HUES6 (cell line): ENCODE measurements around the gene SHKBP1.
"Not testable (repeated sequence)": the region's sequence is repeated elsewhere in the genome, so short reads cannot be mapped to it uniquely, and the experiment has no call there.

ENCODE experiments used
- H3K27ac ChIP-seq: 2 replicates; pipeline ENCODE4 v1.7.0; 2013; ENCODE audit warnings: low read depth, mild to moderate bottlenecking, low read length, inconsistent platforms
- H3K27me3 ChIP-seq: 2 replicates; pipeline ENCODE4 v1.6.1; 2013; ENCODE audit warnings: low read length; ENCODE audit not compliant: control insufficient read depth, insufficient read depth
- H3K36me3 ChIP-seq: 2 replicates; pipeline ENCODE4 v1.6.1; 2013; ENCODE audit warnings: low read length; ENCODE audit not compliant: control insufficient read depth, insufficient read depth
- H3K4me1 ChIP-seq: 2 replicates; pipeline ENCODE4 v1.6.1; 2013; ENCODE audit warnings: low read length; ENCODE audit not compliant: control insufficient read depth, insufficient read depth
- H3K4me3 ChIP-seq: 2 replicates; pipeline ENCODE4 v1.5.1; 2013; ENCODE audit warnings: low read depth, low read length
- H3K9ac ChIP-seq: one replicate; pipeline ENCODE4 v1.6.1; 2013; ENCODE audit warnings: mild to moderate bottlenecking, low read length
- H3K9me3 ChIP-seq: 2 replicates; pipeline ENCODE4 v1.6.1; 2013; ENCODE audit warnings: low read depth, low read length; ENCODE audit not compliant: control insufficient read depth, insufficient read depth

The SHKBP1 gene

GRCh38 chr19:40543029-40543597 is 33.6 kb upstream of the SHKBP1 start:
- Histone ChIP-seq H3K27ac (no peak overlapping the region), H3K4me3 (no peak overlapping the region), H3K9ac (no peak overlapping the region), H3K4me1 (no peaks in the 10 kb centered on the region), H3K9me3 (0 out of 2 replicates have a peak, but pooled peaks cover 3% of the 10 kb centered on the region), H3K27me3 (peaks cover 6% of the 10 kb centered on the region), H3K36me3 (no peaks in the 10 kb centered on the region)

- not testable (repeated sequence) for H3K4me1 ChIP-seq, H3K4me3 ChIP-seq, H3K9me3 ChIP-seq, H3K27ac ChIP-seq, H3K36me3 ChIP-seq, H3K9ac ChIP-seq
- H3K27me3 ChIP-seq: peaks cover 33% of the 10 kb centered on the region
These were observed 30.4 kb upstream of the SHKBP1 start for GRCh38 chr19:40546153-40546841.

- not testable (repeated sequence) for H3K4me1 ChIP-seq, H3K27ac ChIP-seq, H3K4me3 ChIP-seq, H3K9ac ChIP-seq, H3K36me3 ChIP-seq, H3K9me3 ChIP-seq
- H3K27me3 ChIP-seq: peaks cover 33% of the 10 kb centered on the region
These were observed 29.5 kb upstream of the SHKBP1 start for GRCh38 chr19:40547190-40547589.

GRCh38 chr19:40547836-40548235 is 28.8 kb upstream of the SHKBP1 start:
- 0 out of 2 replicates have a peak, but pooled peaks cover 3% of the 10 kb centered on the region for H3K9me3 ChIP-seq
- H3K4me1 ChIP-seq: 0 out of 2 replicates have a peak, but pooled peaks cover 2% of the 10 kb centered on the region
- H3K27ac ChIP-seq: no peak overlapping the region
- peaks cover 38% of the 10 kb centered on the region for H3K27me3 ChIP-seq
- no peaks in the 10 kb centered on the region for H3K36me3 ChIP-seq
- no peak overlapping the region for H3K9ac ChIP-seq
- H3K4me3 ChIP-seq: no peak overlapping the region

- Histone ChIP-seq H3K9ac (no peak overlapping the region), H3K4me3 (peak overlapping the region; percentile 60), H3K27ac (no peak overlapping the region), H3K27me3 (peaks cover 51% of the 10 kb centered on the region), H3K36me3 (no peaks in the 10 kb centered on the region), H3K4me1 (0 out of 2 replicates have a peak, but pooled peaks cover 2% of the 10 kb centered on the region), H3K9me3 (0 out of 2 replicates have a peak, but pooled peaks cover 3% of the 10 kb centered on the region)
These were observed 27.5 kb upstream of the SHKBP1 start for GRCh38 chr19:40549007-40549708.

- Histone ChIP-seq H3K4me3 (no peak overlapping the region), H3K9ac (no peak overlapping the region), H3K36me3 (no peaks in the 10 kb centered on the region), H3K27ac (no peak overlapping the region), H3K9me3 (0 out of 2 replicates have a peak, but pooled peaks cover 3% of the 10 kb centered on the region), H3K27me3 (peaks cover 69% of the 10 kb centered on the region), H3K4me1 (peaks cover 7% of the 10 kb centered on the region; the same call in 1 of the 2 replicates)
These were observed 25.7 kb upstream of the SHKBP1 start for GRCh38 chr19:40550951-40551350.

- H3K9me3 ChIP-seq: no peaks in the 10 kb centered on the region
- no peak overlapping the region for H3K4me3 ChIP-seq
- no peaks in the 10 kb centered on the region for H3K36me3 ChIP-seq
- H3K9ac ChIP-seq: no peak overlapping the region
- H3K27me3 ChIP-seq: peaks cover 82% of the 10 kb centered on the region
- H3K27ac ChIP-seq: no peak overlapping the region
- H3K4me1 ChIP-seq: peaks cover 7% of the 10 kb centered on the region; the same call in 1 of the 2 replicates
These were observed 23.8 kb upstream of the SHKBP1 start for GRCh38 chr19:40552848-40553247.

GRCh38 chr19:40553885-40554857 is 22.5 kb upstream of the SHKBP1 start:
- H3K36me3 ChIP-seq: no peaks in the 10 kb centered on the region
- H3K27me3 ChIP-seq: peaks cover 70% of the 10 kb centered on the region
- H3K9ac ChIP-seq: no peak overlapping the region
- H3K27ac ChIP-seq: no peak overlapping the region
- no peaks in the 10 kb centered on the region for H3K9me3 ChIP-seq
- H3K4me3 ChIP-seq: peak overlapping the region; percentile 24
- H3K4me1 ChIP-seq: peaks cover 7% of the 10 kb centered on the region; the same call in 1 of the 2 replicates

- Histone ChIP-seq H3K9me3 (no peaks in the 10 kb centered on the region), H3K9ac (no peak overlapping the region), H3K27me3 (peaks cover 75% of the 10 kb centered on the region), H3K4me1 (peaks cover 4% of the 10 kb centered on the region; the same call in 1 of the 2 replicates), H3K4me3 (no peak overlapping the region), H3K36me3 (no peaks in the 10 kb centered on the region), H3K27ac (no peak overlapping the region)
These were observed 20.5 kb upstream of the SHKBP1 start for GRCh38 chr19:40555978-40556689.

GRCh38 chr19:40556953-40557530 is 19.6 kb upstream of the SHKBP1 start:
- Histone ChIP-seq H3K36me3 (no peaks in the 10 kb centered on the region), H3K9me3 (no peaks in the 10 kb centered on the region), H3K9ac (no peak overlapping the region), H3K4me3 (no peak overlapping the region), H3K27me3 (peaks cover 78% of the 10 kb centered on the region), H3K4me1 (peaks cover 4% of the 10 kb centered on the region; the same call in 1 of the 2 replicates), H3K27ac (no peak overlapping the region)
